NCI-H82 (cell line): Measurements from ENCODE around the gene URB1.
"Not testable (repeated sequence)": the region's sequence is repeated elsewhere in the genome, so short reads cannot be mapped to it uniquely, and the experiment has no call there.

Experiments used
- DNase-seq: peaks from one replicate; lab custom pipeline; 2025; lab: John Stamatoyannopoulos, UW

URB1 gene

GRCh38 chr21:32392880-32393676, at the start of gene URB1:
URB1 (minus strand) TSS chr21:32393012; CDS start chr21:32392910, 102 bp downstream.
- peak; percentile 93 for DNase-seq

- DNase-seq: no peak
These were observed 44.9 kb upstream of the URB1 start for GRCh38 chr21:32437729-32438128.

- DNase-seq: not testable (repeated sequence)
These were observed 40.3 kb upstream of the URB1 start for GRCh38 chr21:32432982-32433660.

GRCh38 chr21:32427958-32428623, 35.3 kb upstream of the URB1 start:
- no peak for DNase-seq

- no peak for DNase-seq
These were observed 33.8 kb upstream of the URB1 start for GRCh38 chr21:32426592-32427051.

- no peak for DNase-seq
These were observed 33.3 kb upstream of the URB1 start for GRCh38 chr21:32426066-32426465.

- DNase-seq: peak; percentile 25
These were observed 32.8 kb upstream of the URB1 start for GRCh38 chr21:32425628-32426027.

- no peak for DNase-seq
These were observed 31.9 kb upstream of the URB1 start for GRCh38 chr21:32424674-32425073.

GRCh38 chr21:32424191-32424535, 31.4 kb upstream of the URB1 start:
- no peak for DNase-seq

- DNase-seq: peak; percentile 80
These were observed 30.7 kb upstream of the URB1 start for GRCh38 chr21:32423320-32424190.

- no peak for DNase-seq
These were observed 29.3 kb upstream of the URB1 start for GRCh38 chr21:32422064-32422463.

GRCh38 chr21:32418146-32418545, 25.3 kb upstream of the URB1 start:
- no peak for DNase-seq

- DNase-seq: no peak
These were observed 22.9 kb upstream of the URB1 start for GRCh38 chr21:32415451-32416398.

GRCh38 chr21:32414579-32415358, 22.0 kb upstream of the URB1 start:
- DNase-seq: no peak

- DNase-seq: no peak
These were observed 21.1 kb upstream of the URB1 start for GRCh38 chr21:32413697-32414578.

GRCh38 chr21:32413015-32413504, 20.2 kb upstream of the URB1 start:
- no peak for DNase-seq

GRCh38 chr21:32412162-32413014, 19.6 kb upstream of the URB1 start, which contains the start of gene EVA1C:
EVA1C (plus strand) TSS chr21:32412706; CDS start chr21:32412854, 148 bp downstream.
- DNase-seq: no peak
